ENCODE data around the gene PREX1. TPM values are rescaled to one million over a fixed set of nuclear protein-coding genes. Genes with fewer than 3 reads are reported as not detected.

The PREX1 gene
- total and polyA plus RNA-seq, 2 experiments from 2014 or later: 2.4 to 10.3 TPM

- ATAC-seq: no peak
- Histone ChIP-seq H3K36me3 (ENCODE audit: insufficient read depth) (no peaks in the 10 kb centered on the region), H2AFZ (peak overlapping the region; percentile 72), H3F3A (replicated peaks; ENCODE audit: low read depth) (no peaks in the 10 kb centered on the region), H3K4me2 (no peak overlapping the region), H3K27ac (ENCODE audit: low read depth) (no peak overlapping the region), H4K20me1 (replicated peaks; ENCODE audit: insufficient read depth) (no peaks in the 10 kb centered on the region), H3K4me3 (no peak overlapping the region), H3K79me2 (replicated peaks; ENCODE audit: insufficient read depth) (no peaks in the 10 kb centered on the region), H3K9me2 (ENCODE audit: insufficient read depth) (no peaks in the 10 kb centered on the region), H3K4me1 (ENCODE audit: insufficient read depth) (no peaks in the 10 kb centered on the region), H3K27me3 (ENCODE audit: insufficient read depth) (no peaks in the 10 kb centered on the region)
- DNase-seq (ENCODE audit: low spot score): no peak
- H3K9me3 Mint-ChIP-seq: no peaks in the 10 kb centered on the region; the same call in 2 of the 3 replicates
- H3K4me3 Mint-ChIP-seq: no peak overlapping the region
- H3K27me3 Mint-ChIP-seq (ENCODE audit: insufficient read depth, low read depth, poor library complexity): peaks cover 3% of the 10 kb centered on the region
- H3K27ac Mint-ChIP-seq: no peak overlapping the region; the same call in 1 of the 2 replicates
- no peaks in the 10 kb centered on the region for H3K36me3 Mint-ChIP-seq (ENCODE audit: low read depth)
- peaks cover 4% of the 10 kb centered on the region; the same call in 2 of the 3 replicates for H3K4me1 Mint-ChIP-seq
- TF ChIP-seq ZNF462 (CRISPR knock-in tag; IDR thresholded peaks at IDR 0.05): no peak
- TF ChIP-seq EZH2phosphoT487 (IDR thresholded peaks at IDR 0.05; ENCODE audit: unreplicated experiment): no peak
- TF ChIP-seq EZH2 (IDR thresholded peaks at IDR 0.05; ENCODE audit: low read depth, unreplicated experiment): no peak
- TF ChIP-seq, protein P1, sequence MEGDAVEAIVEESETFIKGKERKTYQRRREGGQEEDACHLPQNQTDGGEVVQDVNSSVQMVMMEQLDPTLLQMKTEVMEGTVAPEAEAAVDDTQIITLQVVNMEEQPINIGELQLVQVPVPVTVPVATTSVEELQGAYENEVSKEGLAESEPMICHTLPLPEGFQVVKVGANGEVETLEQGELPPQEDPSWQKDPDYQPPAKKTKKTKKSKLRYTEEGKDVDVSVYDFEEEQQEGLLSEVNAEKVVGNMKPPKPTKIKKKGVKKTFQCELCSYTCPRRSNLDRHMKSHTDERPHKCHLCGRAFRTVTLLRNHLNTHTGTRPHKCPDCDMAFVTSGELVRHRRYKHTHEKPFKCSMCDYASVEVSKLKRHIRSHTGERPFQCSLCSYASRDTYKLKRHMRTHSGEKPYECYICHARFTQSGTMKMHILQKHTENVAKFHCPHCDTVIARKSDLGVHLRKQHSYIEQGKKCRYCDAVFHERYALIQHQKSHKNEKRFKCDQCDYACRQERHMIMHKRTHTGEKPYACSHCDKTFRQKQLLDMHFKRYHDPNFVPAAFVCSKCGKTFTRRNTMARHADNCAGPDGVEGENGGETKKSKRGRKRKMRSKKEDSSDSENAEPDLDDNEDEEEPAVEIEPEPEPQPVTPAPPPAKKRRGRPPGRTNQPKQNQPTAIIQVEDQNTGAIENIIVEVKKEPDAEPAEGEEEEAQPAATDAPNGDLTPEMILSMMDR (conservative IDR thresholded peaks at IDR 0.05; ENCODE audit: low read depth in 2 of 2): no peak
- no peak for TF ChIP-seq ETS1 (IDR thresholded peaks at IDR 0.05)
- TF ChIP-seq POLR2AphosphoS5 (IDR thresholded peaks at IDR 0.05; ENCODE audit: low read depth): no peak
- TF ChIP-seq, protein P2, sequence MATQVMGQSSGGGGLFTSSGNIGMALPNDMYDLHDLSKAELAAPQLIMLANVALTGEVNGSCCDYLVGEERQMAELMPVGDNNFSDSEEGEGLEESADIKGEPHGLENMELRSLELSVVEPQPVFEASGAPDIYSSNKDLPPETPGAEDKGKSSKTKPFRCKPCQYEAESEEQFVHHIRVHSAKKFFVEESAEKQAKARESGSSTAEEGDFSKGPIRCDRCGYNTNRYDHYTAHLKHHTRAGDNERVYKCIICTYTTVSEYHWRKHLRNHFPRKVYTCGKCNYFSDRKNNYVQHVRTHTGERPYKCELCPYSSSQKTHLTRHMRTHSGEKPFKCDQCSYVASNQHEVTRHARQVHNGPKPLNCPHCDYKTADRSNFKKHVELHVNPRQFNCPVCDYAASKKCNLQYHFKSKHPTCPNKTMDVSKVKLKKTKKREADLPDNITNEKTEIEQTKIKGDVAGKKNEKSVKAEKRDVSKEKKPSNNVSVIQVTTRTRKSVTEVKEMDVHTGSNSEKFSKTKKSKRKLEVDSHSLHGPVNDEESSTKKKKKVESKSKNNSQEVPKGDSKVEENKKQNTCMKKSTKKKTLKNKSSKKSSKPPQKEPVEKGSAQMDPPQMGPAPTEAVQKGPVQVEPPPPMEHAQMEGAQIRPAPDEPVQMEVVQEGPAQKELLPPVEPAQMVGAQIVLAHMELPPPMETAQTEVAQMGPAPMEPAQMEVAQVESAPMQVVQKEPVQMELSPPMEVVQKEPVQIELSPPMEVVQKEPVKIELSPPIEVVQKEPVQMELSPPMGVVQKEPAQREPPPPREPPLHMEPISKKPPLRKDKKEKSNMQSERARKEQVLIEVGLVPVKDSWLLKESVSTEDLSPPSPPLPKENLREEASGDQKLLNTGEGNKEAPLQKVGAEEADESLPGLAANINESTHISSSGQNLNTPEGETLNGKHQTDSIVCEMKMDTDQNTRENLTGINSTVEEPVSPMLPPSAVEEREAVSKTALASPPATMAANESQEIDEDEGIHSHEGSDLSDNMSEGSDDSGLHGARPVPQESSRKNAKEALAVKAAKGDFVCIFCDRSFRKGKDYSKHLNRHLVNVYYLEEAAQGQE (IDR thresholded peaks at IDR 0.05; ENCODE audit: unreplicated experiment): no peak
- no peak for TF ChIP-seq ZNF114 (CRISPR knock-in tag; IDR thresholded peaks at IDR 0.05)
- TF ChIP-seq ZNF331 (CRISPR knock-in tag; IDR thresholded peaks at IDR 0.05; ENCODE audit: low read depth): no peak
- TF ChIP-seq NANOG (IDR thresholded peaks at IDR 0.05; ENCODE audit: borderline replicate concordance): no peak
- no peak for TF ChIP-seq CREB1 (CRISPR knock-in tag; IDR thresholded peaks at IDR 0.05; ENCODE audit: low read depth)
- no peak for TF ChIP-seq STAT1 (IDR thresholded peaks at IDR 0.05; ENCODE audit: unreplicated experiment)
- no peak for TF ChIP-seq JUNB (IDR thresholded peaks at IDR 0.05; ENCODE audit: unreplicated experiment)
Measured at GRCh38 chr20:48858075-48858790, 30.4 kb upstream of the PREX1 start.
